Activated B cell treated with CpG ODN at 0.5 μM for 24 hours (primary cell): ENCODE data around the gene SNX10. TPM values are rescaled to one million over a fixed set of nuclear protein-coding genes. Genes with fewer than 3 reads are reported as not detected.
A peak's percentile ranks its signal among the peaks of the same experiment; 100 is the strongest.

Experiments used
- ATAC-seq: fragments of 200-7000 bp; cut with Tn5 transposase; one replicate; pipeline ENCODE4 v1.10.0; 2021; ENCODE audit warnings: low read depth, mild to moderate bottlenecking, moderate library complexity
- CTCF ChIA-PET: fragments of 350-600 bp; sonication (Branson Sonifier 250); formaldehyde crosslinking; loops from one replicate; lab custom pipeline; 2021; ENCODE audit warnings: antibody characterized with exemption; lab: Charles Lee
- POLR2A ChIA-PET: fragments of 350-600 bp; sonication (Branson Sonifier 250); formaldehyde crosslinking; loops from one replicate; lab custom pipeline; 2021; ENCODE audit warnings: antibody characterized with exemption; lab: Charles Lee
- DNase-seq: peaks from one replicate; pipeline ENCODE4 v3.0.0; 2022
- H3K27ac Mint-ChIP-seq: one replicate; pipeline ENCODE4 v1.8.0; 2020; ENCODE audit warnings: mixed read lengths
- H3K27me3 Mint-ChIP-seq: one replicate; pipeline ENCODE4 v1.8.0; 2021; ENCODE audit warnings: mixed read lengths
- H3K36me3 Mint-ChIP-seq: one replicate; pipeline ENCODE4 v1.8.0; 2021; ENCODE audit warnings: low read depth, mixed read lengths
- H3K4me1 Mint-ChIP-seq: one replicate; pipeline ENCODE4 v1.8.0; 2021; ENCODE audit warnings: mixed read lengths
- H3K4me3 Mint-ChIP-seq: one replicate; pipeline ENCODE4 v1.8.0; 2020; ENCODE audit warnings: mild to moderate bottlenecking, mixed read lengths
- H3K9me3 Mint-ChIP-seq: one replicate; pipeline ENCODE4 v1.8.0; 2020; ENCODE audit warnings: mixed read lengths
- CTCF ChIP-seq: fragments of 200-600 bp; IDR thresholded peaks from one replicate; pipeline ENCODE4 v1.8.0; 2022; ENCODE audit warnings: antibody characterized with exemption, mild to moderate bottlenecking
- intact Hi-C: fragments of 100-400 bp; cut with micrococcal nuclease; formaldehyde crosslinking; loops from one replicate; pipeline ENCODE4 v1.15.1; 2024
- total RNA-seq: library from RNA; stranded (reverse); gene quantifications from 2 replicates; pipeline ENCODE4 v1.2.3, GENCODE V29; 2022

The SNX10 gene
- total RNA-seq, 1 donor from 2014 or later, result 32.3 TPM

GRCh38 chr7:26361637-26362036, 70.0 kb downstream of the SNX10 start:
- Mint-ChIP-seq H3K4me1 (peaks cover 73% of the 10 kb centered on the region), H3K27me3 (no peaks in the 10 kb centered on the region), H3K9me3 (no peaks in the 10 kb centered on the region), H3K36me3 (peaks cover 25% of the 10 kb centered on the region), H3K27ac (no peak overlapping the region), H3K4me3 (no peak overlapping the region)
- ATAC-seq, result no peak
- DNase-seq, result no peak
- intact Hi-C loops, result no loop called here
- CTCF ChIA-PET, result interaction anchor here (4.7 to 7.4 kb wide), 6 partner anchors 69 to 468 kb away, joined by 35 to 146 read pairs (median 68); partner anchors contain the start of gene SNX10
- TF ChIP-seq CTCF, result no peak
- POLR2A ChIA-PET, result interaction anchor here (2.6 kb wide), 1 partner anchor 161 kb away, joined by 25 read pairs; the partner anchor contains the start of genes CBX3 and HNRNPA2B1

GRCh38 chr7:26363465-26363864, 71.8 kb downstream of the SNX10 start:
- POLR2A ChIA-PET, result interaction anchor here (0.6 kb wide), 1 partner anchor 172 kb away, joined by 3 read pairs; no protein-coding TSS in a partner anchor

GRCh38 chr7:26365077-26365900, 73.6 kb downstream of the SNX10 start:
- no peaks in the 10 kb centered on the region for H3K27me3 Mint-ChIP-seq
- TF ChIP-seq CTCF, result peak; percentile 52
- DNase-seq, result no peak

More at GRCh38 chr7:26363465-26363864, 71.8 kb downstream of the SNX10 start:
- H3K9me3 Mint-ChIP-seq, result no peaks in the 10 kb centered on the region
- no peak for ATAC-seq
- TF ChIP-seq CTCF, result no peak
- CTCF ChIA-PET, result interaction anchor here (1.1 to 7.4 kb wide), 7 partner anchors 67 to 470 kb away, joined by 3 to 146 read pairs (median 60); partner anchors contain the start of gene SNX10
- no peak overlapping the region for H3K4me3 Mint-ChIP-seq
- intact Hi-C loops, result no loop called here
- no peak for DNase-seq
- H3K27ac Mint-ChIP-seq, result no peak overlapping the region
- H3K36me3 Mint-ChIP-seq, result peaks cover 37% of the 10 kb centered on the region
- H3K27me3 Mint-ChIP-seq, result no peaks in the 10 kb centered on the region
- H3K4me1 Mint-ChIP-seq, result peaks cover 58% of the 10 kb centered on the region

GRCh38 chr7:26365901-26366275, 74.2 kb downstream of the SNX10 start:
- TF ChIP-seq CTCF, result no peak
- ChIA-PET CTCF (interaction anchor here (0.6 to 7.4 kb wide), 38 partner anchors 9 to 795 kb away, joined by 3 to 146 read pairs (median 6); partner anchors contain the start of genes CBX3, HNRNPA2B1, NFE2L3 and SNX10), POLR2A (interaction anchor here (0.5 to 2.4 kb wide), 9 partner anchors 75 to 471 kb away, joined by 3 to 20 read pairs (median 4); partner anchors contain the start of genes CBX3, HNRNPA2B1 and SNX10)
- no peaks in the 10 kb centered on the region for H3K9me3 Mint-ChIP-seq
- H3K36me3 Mint-ChIP-seq, result peaks cover 40% of the 10 kb centered on the region
- no peak overlapping the region for H3K4me3 Mint-ChIP-seq
- H3K4me1 Mint-ChIP-seq, result peaks cover 40% of the 10 kb centered on the region
- no peaks in the 10 kb centered on the region for H3K27me3 Mint-ChIP-seq
- no peak for DNase-seq
- ATAC-seq, result no peak
- intact Hi-C loops, result loop anchor here (1.0 to 2.0 kb wide), 9 partner anchors 51 to 473 kb away; partner anchors contain the start of genes NFE2L3 and SNX10
- no peak overlapping the region for H3K27ac Mint-ChIP-seq

More at GRCh38 chr7:26365077-26365900, 73.6 kb downstream of the SNX10 start:
- ATAC-seq, result peak; percentile 89
- intact Hi-C loops, result loop anchor here (1.0 to 2.0 kb wide), 9 partner anchors 50 to 472 kb away; partner anchors contain the start of genes NFE2L3 and SNX10
- Mint-ChIP-seq H3K4me1 (peaks cover 46% of the 10 kb centered on the region), H3K27ac (peak overlapping the region; percentile 85), H3K4me3 (no peak overlapping the region), H3K36me3 (peaks cover 40% of the 10 kb centered on the region), H3K9me3 (no peaks in the 10 kb centered on the region)
- POLR2A ChIA-PET, result interaction anchor here (0.5 to 2.4 kb wide), 16 partner anchors 10 to 473 kb away, joined by 3 to 20 read pairs (median 4); partner anchors contain the start of genes CBX3, HNRNPA2B1 and SNX10
- CTCF ChIA-PET, result interaction anchor here (0.6 to 7.4 kb wide), 54 partner anchors 9 to 796 kb away, joined by 3 to 146 read pairs (median 4); partner anchors contain the start of genes CBX3, HNRNPA2B1, NFE2L3 and SNX10
